GM21619 (cell line): ENCODE data around the gene DGCR8.

ENCODE experiments used
- ATAC-seq: cut with Tn5 transposase; IDR thresholded peaks from one replicate; pipeline ENCODE4 v1.9.1; 2021; ENCODE audit not compliant: unreplicated experiment

DGCR8 gene

GRCh38 chr22:20089226-20089976 is 9.4 kb downstream of the DGCR8 start:
- no peak for ATAC-seq

- no peak for ATAC-seq
These were observed 10.1 kb downstream of the DGCR8 start for GRCh38 chr22:20089977-20090729.

GRCh38 chr22:20090730-20091240 is 10.7 kb downstream of the DGCR8 start:
- no peak for ATAC-seq

GRCh38 chr22:20091690-20092476 is 11.8 kb downstream of the DGCR8 start:
- ATAC-seq, result no peak

- ATAC-seq, result no peak
These were observed 12.4 kb downstream of the DGCR8 start for GRCh38 chr22:20092477-20092854.

GRCh38 chr22:20093418-20094196 is 13.6 kb downstream of the DGCR8 start:
- ATAC-seq, result no peak

GRCh38 chr22:20094197-20094807 is 14.3 kb downstream of the DGCR8 start:
- ATAC-seq, result no peak

- ATAC-seq, result no peak
These were observed 15.5 kb downstream of the DGCR8 start for GRCh38 chr22:20095521-20095920.

GRCh38 chr22:20096574-20097420 is 16.8 kb downstream of the DGCR8 start:
- no peak for ATAC-seq

GRCh38 chr22:20099099-20099711 is 19.2 kb downstream of the DGCR8 start:
- ATAC-seq, result no peak

- no peak for ATAC-seq
These were observed 21.6 kb downstream of the DGCR8 start for GRCh38 chr22:20101638-20102037.

GRCh38 chr22:20102203-20102780 is 22.3 kb downstream of the DGCR8 start:
- ATAC-seq, result no peak

GRCh38 chr22:20105456-20106204 is 25.6 kb downstream of the DGCR8 start:
- no peak for ATAC-seq

GRCh38 chr22:20106205-20106848 is 26.3 kb downstream of the DGCR8 start:
- no peak for ATAC-seq

GRCh38 chr22:20106849-20107237 is 26.8 kb downstream of the DGCR8 start:
- no peak for ATAC-seq

GRCh38 chr22:20107471-20107901 is 27.4 kb downstream of the DGCR8 start:
- no peak for ATAC-seq
